ENCODE measurements around the gene UPK1B.
"Not testable (repeated sequence)": the region's sequence is repeated elsewhere in the genome, so short reads cannot be mapped to it uniquely, and the experiment has no call there.

UPK1B gene

DNA sequence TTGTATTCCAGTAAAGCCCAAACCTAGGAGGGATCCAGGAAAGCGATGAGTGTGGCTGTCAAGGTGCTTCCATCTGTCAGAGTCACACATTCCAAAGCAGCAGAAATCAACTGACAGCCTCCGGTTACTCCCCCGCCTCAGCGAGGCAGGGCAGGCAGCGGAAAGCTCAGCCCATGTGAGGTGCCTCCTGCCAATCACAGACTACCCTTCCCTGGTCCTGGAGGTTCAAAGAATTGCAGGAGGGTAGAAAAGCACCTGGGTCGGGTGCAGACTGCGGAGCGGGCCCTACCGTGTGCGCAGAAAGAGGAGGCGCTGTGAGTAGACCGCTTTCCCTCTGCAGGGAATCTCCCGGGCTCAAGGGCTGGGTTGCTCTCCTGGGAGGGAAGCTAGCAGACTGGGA is at the start of gene UPK1B:
UPK1B (plus strand) TSS at position 274 of the 400 bp plus-strand sequence. CDS start 13,144 bp downstream, outside the sequence.
- no peak for DNase-seq

DNA sequence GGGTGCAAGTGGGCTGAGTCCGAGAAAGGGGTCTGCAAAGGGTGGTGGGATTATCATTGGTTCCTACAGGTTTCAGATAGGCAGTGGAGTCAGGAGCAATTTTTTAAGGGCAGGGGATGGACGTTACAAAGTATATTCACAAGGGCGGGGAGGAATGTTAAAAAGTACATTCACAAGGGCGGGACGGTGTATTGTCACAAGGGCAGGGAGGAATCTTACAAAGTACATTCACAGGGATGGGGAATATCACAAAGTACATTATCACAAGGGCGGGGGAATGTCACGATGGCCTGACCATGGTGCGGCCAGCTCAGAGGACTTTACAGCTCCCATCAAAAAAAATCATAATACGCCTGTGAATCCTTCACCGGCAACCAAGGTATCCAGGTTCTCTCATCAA is 48.1 kb upstream of the UPK1B start:
- no peak for DNase-seq

DNA sequence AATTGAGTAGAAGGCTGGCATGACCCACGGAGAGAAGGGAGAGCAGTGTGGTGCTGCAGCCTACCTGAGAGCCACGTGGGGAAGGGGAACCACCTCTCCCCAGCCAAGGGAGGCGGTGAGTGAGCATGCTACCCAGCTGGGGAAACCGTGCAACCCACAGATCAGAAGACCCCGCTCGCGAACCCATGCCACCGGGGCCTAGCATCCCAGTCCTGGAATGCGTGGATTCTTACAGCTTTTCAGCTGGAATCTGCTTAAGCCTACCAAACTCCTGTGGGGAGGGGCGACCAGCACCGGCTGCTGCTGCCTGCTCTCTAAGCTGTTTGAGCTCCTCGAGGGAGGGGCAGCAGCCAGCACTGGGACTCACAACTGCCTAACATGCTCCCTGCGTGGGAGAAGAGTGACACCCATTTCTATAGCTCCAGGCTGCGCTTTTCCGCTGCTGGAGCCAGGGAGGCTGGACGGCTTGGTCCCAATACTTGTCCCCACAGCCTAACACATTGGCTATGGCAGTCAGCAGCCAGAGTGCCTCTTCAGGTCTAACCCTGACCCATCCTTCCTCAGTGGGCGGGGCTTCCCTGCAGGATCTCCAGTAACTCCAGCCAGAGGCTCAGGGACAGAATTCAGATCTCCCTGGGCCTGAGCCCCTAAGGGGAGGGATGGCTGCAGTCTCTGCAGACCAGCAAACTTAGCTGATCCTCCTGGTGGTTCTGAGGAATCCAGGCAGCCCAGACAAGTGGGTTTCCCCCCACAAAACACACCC is 47.5 kb upstream of the UPK1B start:
- no peak for DNase-seq

DNA sequence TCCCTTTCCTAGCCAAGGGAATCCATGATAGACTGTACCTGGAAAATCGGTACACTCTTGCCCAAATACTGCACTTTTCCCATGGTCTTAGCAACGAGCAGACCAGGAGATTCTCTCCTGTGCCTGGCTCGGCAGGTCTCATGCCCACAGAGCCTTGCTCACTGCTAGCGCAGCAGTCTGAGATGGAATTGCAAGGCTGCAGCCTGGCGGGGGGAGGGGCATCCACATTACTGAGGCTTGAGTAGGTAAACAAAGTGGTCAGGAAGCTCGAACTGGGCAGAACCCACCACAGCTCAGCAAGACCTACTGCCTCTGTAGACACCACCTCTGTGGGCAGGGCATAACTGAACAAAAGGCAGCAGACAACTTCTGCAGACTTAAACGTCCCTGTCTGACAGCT is 43.1 kb upstream of the UPK1B start:
- DNase-seq, result not testable (repeated sequence)

DNA sequence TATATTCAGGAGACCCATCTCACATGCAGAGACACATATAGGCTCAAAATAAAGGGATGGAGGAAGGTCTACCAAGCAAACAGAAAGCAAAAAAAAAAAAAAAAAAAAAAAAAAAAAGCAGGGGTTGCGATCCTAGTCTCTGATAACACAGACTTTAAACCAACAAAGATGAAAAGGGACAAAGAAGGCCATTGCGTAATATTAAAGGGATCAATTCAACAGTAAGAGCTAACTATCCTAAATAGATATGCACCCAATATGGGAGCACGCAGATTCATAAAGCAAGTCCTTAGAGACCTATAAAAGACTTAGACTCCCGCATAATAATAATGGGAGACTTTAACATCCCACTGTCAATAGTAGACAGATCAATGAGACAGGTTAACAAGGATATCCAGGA is 41.1 kb upstream of the UPK1B start:
- not testable (repeated sequence) for DNase-seq

DNA sequence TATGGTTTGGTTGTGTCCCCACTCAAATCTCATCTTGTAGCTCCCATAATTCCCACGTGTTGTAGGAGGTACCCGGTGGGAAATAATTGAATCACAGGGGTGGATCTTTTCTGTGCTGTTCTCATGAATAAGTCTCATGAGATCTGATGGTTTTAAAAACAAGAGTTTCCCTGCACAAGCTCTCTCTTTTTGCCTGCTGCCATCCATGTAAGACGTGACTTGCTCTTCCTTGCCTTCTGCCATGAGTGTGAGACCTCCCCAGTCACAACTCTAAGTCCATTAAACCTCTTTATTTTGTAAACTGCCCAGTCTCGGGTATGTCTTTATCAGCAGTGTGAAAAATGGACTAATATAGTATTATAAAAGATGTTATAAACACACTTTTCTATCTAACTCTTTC is 34.0 kb upstream of the UPK1B start:
- DNase-seq, result not testable (repeated sequence)

DNA sequence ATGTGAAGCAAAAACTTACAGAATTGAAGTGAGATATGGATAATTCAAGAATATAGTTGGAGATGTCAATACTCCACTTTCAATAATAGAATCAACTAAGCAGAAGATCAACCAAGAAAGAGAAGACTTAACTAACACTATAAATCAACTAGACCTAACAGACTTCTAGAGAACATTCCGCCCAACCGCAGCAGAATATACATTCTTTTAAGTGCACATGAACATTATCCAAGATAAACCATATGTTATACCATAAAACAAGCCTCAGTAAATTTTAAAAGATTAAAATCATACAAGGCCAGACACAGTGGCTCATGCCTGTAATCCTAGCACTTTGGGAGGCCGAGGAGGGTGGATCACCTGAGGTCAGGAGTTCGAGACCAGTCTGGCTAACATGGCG is 32.9 kb upstream of the UPK1B start:
- no peak for DNase-seq

DNA sequence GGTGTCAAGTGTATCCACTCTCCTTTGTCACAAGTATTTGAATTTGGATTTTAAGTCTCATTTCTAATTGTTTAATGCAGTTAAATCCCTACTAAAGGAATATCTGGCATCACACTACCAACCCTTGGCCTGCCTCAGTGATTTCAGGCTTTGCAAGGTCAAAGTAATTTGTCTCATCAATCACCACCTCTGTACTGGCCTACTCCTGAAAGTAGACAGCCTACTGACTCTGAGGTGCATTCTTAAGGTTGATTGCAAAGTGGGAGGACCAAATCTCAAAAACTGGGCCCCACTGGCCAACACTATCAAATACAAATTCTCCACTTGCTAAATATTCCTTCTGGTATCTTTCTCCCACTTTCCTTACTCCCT is 28.3 kb upstream of the UPK1B start:
- no peak for DNase-seq

DNA sequence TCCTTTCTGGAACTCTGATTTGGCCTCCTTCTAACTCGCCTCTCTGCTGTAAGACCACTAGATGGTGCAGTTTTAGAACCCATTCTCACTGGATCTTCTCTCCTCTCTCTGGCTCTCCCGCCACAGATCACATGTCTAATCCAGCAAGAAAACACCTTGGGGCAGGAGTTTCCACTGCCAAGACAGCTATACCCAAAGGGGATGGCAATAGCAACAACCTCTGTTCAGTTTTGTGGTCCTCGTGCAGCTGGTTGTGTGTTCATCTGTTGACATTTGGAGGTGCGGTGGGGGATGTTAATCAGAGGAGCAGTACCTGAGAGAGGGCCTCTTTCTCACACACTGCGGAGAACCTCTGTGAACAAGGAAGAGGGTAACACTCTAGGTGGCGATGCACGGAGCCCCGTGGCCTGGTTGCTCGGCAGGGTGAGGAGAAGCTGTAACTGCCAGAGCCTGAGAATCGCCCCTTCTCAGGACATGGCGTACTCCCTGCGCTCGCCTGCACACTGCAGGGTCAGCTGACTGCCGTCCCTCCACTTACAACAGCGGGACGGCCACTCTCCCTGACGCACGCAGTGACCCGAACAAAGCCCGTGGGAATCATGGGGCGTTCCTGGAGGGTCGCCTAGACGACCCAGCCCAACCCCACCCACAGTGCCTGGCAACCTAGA is 27.8 kb upstream of the UPK1B start, which contains the start of gene TEX55:
TEX55 (plus strand) TSS at position 666 of the 668 bp plus-strand sequence. CDS start 25 bp downstream, outside the sequence.
- DNase-seq, result no peak

DNA sequence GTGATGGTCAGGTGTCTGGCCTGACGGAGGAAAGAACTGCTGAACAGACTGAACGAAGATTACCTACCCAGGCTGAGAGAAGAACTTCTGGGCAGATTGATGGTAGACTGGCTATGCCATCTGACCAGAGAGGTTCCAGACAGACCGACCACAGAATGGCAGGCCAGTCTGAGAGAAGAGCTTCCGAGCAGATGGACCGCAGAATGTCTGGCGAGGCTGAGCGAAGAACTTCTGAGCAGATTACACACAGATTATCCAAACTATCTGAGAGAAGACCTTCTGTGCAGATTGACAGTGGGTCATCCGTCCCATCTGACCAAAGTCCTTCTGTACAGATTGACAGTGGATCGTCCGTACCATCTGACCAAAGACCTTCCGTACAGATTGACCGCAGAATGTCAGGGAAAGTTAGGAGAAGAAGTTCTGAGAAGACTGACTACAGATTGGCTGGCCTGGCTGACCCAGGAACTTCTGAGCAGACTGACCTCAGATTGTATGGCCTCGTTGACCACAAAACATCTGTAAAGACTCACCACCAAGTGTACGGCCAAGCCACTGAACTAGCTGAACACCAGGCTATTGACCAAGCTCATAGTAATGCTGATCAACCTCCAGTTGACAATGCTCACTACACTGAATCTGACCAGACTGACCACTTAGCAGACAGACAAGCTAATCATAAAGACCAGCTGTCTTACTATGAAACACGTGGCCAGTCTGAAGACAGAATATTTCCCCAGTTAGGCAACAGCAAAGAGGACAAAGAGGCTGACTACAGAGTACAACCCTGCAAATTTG is 26.6 kb upstream of the UPK1B start:
- DNase-seq, result no peak

DNA sequence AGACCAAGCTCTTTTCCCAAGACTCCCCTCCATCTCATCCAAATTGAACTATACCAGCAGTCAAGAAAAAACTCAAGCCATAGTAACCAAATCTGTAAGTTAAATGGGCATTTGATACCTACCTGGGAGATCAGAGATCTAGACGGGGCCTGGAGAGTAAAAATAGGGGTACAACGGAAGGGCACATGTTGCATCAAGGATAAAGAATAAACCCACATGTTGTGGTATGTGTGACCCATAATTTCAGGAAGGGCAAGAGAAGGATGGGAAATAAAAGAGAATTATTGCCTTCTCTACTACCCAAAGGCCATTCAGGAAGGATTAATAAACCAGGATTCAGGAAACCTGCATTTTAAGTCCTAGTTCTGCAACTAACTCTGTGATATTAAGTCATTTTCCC is 25.9 kb upstream of the UPK1B start:
- DNase-seq, result no peak

DNA sequence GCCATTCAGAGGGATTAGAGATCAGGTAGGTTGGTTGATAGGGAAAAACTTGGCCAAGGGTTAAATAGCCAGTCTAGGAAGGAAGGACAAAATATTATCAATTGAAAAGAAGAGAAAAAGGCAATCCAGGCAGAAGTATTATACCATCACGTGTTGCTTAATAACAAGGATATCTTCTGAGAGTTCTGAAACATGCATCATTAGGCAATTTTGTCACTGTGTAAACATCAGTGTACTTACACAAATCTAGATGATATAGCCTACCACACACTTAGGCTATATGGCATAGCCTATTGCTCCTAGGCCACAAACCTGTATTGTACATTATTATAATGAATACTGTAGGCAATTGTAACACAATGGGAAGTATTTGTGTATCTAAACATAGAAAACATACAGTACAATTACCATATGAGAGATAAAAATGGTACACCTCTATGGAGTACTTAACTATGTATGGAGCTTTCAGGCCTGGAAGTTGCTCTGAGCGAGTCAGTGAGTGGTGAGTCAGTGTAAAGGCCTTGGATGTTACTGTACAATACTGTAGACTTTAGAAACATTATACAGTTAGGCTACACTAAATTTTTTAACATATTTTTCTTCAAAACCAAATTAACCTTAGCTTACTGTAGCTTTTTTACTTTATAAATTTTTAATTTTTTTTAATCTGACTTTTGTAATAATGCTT is 24.8 kb upstream of the UPK1B start:
- DNase-seq, result no peak

DNA sequence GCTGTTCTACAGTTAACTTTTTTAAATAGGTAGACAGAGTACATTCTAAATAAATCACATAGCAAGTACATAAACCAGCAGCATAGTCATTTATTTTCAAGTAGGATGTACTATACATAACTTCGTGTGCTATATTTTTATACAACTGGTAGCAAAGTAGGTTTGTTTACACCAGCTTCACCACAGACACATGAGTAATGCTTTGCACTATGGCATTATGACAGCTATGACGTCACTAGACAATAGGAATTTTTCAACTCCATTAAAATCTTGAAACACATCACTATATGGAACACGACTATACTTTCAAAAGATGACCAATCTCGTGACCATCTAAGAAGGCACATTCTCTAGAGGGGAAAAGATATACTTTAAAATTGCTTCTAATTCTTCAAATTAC is 23.9 kb upstream of the UPK1B start:
- no peak for DNase-seq

DNA sequence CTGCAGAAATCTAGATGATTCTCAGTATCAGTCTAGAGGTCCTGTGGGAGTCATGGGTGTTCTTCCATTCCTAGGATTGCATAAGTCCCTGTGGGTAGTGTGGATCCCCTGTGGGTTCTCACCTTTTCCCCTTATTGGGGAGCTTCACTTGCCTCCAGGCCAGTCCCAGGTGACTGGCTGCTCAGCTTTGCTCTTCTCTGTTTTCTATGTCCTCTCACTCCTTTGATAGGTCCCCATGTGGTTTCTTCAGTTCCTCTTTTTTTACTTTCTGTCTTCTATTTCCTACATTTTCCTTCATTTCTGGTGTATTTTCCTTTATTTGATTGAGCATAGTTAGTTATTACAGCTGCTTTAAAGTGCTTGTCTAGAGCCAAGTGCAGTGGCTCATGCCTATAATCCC is 16.5 kb upstream of the UPK1B start:
- DNase-seq, result no peak

DNA sequence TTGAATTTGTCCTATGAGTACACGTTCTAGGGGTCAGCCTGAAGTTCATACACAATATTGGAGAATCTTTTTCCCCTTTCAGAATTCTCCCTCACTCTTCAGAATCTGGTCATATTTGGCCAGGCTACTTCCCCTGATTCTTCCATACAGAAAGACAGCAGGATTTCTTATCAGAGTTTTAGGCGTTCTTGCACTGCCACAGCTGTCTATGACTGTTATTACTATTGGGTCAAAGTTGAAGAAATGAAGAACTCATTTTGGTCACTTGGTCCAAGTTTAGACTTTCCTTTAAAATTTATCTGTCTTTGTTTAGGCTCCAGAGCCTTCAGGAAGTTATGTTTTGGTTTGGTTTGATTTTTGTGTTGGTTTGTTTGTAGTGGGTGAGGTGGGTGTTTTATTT is 15.4 kb upstream of the UPK1B start:
- DNase-seq, result no peak

DNA sequence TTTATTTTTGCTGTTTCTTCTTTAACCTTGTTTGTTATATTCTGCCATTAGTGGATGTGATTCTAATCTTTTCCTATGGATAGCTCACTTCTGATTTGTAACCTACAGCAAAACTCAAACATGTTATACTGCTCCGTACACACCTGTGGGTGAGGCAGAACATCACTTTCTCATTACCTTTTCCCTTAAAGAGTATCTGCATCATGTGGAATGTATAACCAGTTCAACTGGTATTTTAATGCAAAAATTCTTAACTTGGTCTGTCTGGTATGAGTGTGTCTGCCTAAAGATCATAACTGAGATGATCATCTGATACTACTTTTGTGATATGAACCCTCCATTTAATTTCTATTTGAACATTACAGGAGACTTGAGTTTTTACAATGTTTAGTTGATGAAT is 13.0 kb upstream of the UPK1B start:
- DNase-seq, result no peak

DNA sequence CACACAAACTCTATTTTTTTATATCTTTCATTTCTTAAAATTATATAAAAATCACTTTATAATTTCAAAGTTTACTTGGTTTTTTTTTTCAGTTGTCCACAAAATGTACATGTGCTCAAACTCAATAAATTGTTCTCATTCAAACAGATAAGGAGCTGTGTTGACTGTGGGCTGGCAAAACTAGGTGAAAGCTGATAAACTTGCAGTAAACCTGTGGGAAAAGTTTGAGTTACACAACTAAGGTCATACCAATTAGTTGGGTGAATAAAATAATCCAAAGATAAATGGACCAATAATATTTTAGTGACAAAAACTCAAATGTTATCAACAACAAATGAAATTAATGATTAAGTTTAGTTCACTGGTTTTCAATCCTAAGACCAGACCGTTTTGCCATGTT is 12.6 kb upstream of the UPK1B start:
- DNase-seq, result no peak

DNA sequence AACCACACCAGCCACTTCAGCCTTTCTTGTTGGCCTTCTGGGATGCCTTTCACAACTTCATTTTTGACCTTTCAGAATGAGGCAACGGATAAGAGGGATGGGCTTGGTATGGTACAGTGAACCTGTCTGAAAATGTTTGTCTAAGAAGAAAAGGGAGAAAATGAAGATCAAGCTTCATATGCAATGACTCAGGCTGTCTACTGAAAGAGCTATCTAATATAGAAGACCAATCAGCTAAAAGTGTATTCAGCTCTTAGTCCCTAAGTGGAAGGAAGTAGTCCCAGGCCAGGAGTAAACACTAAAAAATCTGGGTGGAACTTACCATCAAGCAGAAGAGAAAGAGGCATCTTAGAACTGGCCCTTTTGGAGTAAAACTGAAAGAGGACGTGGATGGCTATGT is 12.2 kb upstream of the UPK1B start:
- DNase-seq, result no peak

DNA sequence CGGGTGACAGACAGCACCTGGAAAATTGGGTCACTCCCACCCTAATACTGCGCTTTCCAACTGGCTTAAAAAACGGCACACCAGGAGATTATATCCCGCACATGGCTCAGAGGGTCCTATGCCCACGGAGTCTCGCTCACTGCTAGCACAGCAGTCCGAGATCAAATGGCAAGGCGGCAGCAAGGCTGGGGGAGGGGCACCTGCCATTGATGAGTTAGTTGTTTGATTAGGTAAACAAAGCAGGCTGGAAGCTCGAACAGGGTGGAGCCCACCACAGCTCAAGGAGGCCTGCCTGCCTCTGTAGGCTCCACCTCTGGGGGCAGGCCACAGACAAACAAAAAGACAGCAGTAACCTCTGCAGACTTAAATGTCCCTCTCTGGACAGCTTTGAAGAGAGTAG is 8.7 kb upstream of the UPK1B start:
- DNase-seq, result not testable (repeated sequence)

DNA sequence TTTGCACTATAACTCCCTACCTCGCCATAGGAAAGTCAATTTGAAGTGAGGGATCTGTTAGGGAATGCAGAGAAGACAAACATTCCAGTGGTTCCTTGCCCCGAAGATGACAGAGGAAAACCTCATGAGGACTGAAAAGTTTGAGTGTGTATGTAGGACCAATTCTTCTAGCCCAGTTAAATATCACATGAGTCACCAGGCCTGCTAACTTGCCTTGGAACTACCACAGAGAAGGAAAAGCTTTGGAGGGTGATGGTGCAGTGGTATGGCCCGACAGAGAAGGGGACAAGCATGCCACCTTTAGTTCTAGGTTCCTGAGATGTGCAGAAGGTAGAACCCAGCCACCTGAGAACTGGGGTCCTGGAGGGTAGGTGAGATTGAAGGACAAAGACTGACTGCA is 2.6 kb upstream of the UPK1B start:
- DNase-seq, result no peak

DNA sequence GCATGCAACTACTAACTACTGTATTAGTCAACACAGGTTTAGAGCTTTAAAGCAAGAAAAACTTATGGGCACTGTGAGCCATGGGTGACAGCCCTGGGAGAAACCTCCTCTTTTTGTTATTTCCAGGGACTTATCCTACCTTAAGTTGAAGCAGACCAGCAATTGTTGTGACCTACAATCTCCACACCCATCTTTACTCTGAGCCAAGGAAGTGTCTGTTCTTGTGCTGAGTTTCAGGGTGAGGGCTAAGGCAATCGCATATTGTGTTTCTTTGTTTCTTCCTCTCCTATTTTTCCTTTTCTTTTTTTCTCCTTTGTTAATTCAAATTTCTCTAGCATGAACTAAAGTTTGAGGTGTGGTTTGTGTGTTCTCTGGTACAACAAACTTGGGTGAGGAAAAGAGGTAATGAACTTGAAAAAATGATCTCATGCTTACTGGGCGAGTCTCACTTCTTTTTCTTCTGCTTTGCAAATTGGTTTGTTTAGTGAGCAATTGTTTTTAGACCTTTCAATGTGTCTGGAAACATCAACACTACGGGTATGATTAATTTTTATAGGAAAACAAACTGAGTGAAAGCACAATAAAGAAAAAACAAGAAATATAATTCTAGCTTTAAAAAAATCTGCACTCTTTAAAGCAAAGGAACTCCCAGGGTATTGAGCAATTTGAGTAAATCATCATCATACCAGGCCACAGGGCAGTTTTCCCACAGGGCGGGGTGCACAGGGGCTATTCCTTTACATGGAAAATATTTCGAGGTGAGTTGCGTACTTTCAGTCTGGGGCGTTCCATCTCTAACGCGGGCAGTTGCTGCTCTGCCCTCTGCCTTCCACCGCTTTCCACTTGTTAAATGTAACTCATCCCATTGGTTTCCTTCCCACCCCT is 2.7 kb downstream of the UPK1B start:
- no peak for DNase-seq

DNA sequence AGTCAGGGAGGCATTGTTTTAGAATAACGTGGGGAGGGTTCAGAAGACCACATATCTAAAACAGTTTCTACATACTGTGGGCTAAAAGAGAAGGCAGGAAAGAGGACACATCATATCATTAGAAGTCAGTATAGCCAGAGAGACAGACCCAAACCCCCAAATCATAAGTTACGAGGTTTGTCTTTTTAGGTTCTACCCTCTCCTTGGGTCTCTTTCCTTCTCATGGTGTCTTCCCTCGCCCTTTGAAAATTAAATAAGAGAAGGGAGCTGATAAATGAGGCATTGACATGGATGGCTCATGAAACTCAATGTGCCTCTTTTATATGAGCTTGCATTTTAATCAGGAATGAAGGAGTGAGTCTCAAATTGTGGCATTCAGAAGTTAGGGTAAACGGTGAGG is 3.4 kb downstream of the UPK1B start:
- no peak for DNase-seq

Data from activated effector memory CD4-positive, alpha-beta T cell treated with Interleukin-2 at 50 U/mL for 16 hours (primary cell).